GM18909 (cell line): ENCODE measurements around the gene CAPN10.

Experiments used
- ATAC-seq: cut with Tn5 transposase; IDR thresholded peaks from one replicate; pipeline ENCODE4 v1.9.1; 2021; ENCODE audit warnings: mild to moderate bottlenecking; ENCODE audit not compliant: unreplicated experiment, poor library complexity

The CAPN10 gene

GRCh38 chr2:240632306-240632721, 45.8 kb downstream of the CAPN10 start:
- ATAC-seq, result no peak

- no peak for ATAC-seq
Observed at GRCh38 chr2:240635121-240635997, 48.8 kb downstream of the CAPN10 start.

GRCh38 chr2:240635998-240636547, 49.5 kb downstream of the CAPN10 start:
- no peak for ATAC-seq

DNA sequence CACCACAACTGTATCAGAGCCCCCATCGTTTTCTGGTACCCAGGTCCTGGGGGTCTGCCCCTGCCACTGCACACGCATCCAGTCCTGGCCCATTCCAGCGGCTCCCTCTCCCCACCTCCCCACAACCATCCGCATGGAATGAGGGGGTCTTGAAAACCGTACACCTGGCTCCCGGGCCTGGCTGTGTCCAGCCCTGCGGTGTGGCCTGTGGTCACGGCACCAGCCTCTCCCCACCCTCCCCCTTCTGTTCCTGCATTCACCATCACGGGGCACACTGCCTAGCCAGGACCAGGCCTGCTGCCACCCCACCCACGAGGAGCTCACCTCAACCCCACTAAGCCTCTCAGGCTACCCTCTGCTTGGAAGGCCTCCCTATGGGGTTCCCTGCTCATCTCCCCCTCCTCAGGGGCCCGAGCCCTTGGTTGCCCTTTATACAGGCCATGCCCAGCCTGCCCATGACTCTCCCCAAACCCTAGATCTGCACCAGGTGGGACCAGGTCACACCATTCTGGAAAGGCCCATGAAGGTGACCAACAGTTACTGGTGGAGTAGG, 50.1 kb downstream of the CAPN10 start:
- ATAC-seq, result no peak

GRCh38 chr2:240637116-240637900, 50.8 kb downstream of the CAPN10 start:
- ATAC-seq, result no peak

GRCh38 chr2:240637901-240638345, 51.4 kb downstream of the CAPN10 start:
- ATAC-seq, result no peak

DNA sequence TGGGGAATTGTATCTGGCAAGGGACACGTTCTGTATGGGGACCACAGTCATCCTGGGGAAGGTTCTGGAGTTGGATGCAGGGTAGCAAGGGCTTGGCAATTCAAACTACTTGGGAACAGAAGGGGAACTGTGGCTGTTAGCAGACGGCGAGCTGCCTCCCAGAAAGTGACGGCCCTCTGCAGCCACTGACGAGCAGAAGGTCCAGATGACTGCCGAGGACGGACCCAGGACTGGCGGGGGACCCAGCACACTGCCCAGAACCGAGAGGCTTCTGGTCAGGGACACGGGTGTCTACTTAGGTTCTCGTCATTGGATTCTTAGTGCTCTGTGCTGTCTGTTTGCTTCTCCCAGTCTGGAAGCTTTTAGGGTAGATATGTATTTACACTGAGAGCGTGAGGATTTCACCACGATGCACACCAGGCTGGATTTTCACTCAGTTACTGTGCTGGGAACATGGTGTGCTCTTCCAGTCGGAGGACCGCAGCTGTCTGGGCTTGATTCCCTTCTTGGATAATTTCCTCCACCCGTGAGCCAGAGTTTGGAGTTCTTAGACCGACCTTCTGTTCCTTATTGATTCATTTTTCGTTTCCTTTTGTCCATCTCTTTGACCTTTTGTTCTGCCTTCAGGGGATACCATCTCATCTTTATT, 52.1 kb downstream of the CAPN10 start:
- ATAC-seq, result no peak

DNA sequence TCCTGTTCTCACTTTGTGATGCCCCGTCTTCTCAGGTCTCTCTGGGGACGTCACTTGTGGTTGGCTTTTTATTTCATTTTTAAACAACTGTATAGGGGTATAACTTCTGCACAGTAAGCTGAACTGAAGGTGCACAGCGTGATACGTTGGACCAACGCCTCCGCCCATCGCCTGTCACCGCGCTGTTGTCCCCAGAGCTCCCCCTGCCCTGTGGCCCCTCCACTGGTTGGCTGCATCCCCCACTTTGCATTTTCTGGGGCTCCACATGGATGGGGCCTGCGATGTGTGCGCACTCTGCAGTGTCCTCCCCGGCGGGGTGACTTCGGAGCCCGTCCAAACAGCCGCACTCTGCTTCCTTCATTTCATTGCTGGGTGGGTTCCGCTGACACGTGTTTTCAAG, 53.0 kb downstream of the CAPN10 start:
- no peak for ATAC-seq

DNA sequence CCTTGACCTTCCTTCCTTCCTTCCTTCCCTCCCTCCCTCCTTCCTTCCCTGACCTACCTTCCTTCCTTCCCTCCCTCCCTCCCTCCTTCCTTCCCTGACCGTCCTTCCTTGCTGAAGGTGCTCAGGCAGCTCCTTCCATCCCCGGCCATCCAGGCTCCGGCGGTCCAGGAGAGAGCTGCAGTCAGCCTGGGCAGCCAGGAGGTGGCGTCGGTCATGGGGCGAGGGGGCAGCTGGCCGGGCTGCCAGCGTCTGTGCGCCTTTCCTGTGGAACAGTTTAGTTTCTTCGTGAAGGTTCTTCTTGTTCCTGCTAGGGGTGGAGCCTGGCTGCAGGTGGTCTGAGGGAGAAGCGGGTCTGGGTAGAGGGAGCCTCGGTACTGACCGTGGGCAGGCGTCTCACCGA, 54.4 kb downstream of the CAPN10 start:
- ATAC-seq, result no peak

DNA sequence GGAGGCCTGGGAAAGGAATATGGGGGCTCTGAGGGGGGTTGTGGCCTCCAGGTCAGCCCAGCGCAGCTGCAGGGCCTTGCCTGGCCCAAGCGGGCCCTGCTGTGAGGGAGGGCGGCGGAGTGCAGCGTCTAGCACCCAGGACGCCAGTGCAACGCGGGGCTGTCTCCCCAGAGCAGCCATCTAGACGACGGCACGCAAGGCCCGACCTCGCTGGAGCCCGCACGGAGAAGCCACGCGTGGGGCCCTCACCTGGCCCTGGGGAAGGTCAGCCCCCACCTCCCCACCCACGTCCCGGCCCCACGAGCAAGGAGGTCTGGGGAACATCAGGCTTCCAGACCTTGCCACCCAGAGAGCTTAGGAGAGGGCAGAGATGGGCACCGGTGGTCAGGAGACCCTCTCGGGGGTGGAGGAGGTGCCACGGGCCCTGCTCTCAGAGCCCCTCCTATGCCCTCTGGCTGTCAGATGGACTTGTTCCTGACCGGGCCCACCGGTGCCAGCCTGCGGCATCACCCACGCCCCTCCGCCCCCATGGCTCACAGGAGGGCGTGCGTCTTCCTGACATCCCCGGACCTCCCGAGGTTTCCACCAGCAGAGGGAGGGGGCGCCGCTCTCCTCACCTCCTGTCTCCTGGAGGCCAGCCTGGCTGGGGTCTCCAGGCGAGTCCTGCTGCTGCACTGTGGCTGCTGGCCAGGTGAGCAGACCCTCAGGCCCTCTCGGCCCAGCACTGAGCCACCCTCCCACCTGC, 55.7 kb downstream of the CAPN10 start:
- ATAC-seq, result no peak

DNA sequence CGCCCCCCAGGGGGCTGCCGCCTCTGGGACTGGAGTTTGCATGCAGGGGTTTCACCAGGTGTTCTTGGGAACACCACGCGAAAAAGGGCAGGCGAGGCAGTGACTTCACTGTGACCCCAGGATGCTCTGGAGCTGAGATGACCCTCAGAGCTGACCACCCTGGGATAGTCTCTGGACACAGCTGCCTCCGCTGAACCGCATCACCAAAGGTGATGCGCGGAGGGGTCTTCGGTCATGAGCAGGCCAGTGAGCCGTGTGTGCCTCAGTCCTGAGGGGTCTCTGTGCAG, 56.2 kb downstream of the CAPN10 start:
- no peak for ATAC-seq

DNA sequence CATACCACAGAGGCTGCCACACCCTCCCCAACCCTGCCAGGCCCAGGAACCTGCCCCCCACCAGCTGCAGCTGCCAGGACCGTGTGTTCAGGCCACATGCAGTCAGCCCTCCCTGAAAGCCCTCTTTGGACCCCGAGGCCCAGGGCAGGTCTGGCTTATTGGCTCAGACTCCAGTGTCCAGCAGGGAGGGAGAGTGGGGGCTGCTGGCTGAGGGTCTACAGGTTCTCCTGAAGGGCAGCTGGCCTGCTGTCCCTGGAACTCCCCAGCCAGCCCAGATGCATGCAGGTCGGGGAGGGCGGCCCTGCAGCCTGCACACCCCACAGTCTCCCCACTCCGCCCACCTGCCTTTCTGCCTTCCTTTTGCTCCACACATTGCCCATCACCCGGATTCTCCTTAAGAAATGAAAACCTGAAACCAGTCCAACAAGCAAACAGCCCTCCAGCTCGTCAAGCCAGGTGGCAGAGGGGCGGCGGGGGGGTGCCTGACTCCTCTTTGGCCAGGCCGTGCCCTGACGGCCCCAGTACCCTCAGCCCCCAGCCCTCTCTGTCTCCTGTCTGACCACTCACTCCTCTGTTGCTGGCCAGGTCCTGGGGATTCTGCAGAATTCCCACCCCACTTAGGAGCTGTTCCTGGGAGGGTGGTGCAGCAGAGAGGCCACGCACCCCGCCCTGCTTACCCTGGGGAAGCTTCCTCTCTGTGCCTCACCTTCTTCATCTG, 56.7 kb downstream of the CAPN10 start:
- no peak for ATAC-seq

DNA sequence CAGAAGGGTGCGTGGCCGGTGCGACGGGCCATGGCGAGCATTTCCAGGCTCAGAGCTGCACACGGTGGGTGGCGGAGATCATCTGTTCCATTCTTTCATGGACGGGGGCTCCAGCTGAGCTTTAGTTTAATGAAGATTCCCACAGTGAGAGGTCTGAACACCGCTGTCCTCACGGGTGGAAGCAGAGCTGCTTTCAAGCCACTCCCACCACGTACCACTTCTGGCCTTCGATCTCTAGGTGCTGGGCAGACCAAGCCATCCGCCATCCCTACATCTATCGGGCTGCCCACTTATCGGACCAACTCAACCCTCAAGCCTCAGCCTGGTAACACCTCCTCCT, 57.2 kb downstream of the CAPN10 start:
- ATAC-seq, result no peak

DNA sequence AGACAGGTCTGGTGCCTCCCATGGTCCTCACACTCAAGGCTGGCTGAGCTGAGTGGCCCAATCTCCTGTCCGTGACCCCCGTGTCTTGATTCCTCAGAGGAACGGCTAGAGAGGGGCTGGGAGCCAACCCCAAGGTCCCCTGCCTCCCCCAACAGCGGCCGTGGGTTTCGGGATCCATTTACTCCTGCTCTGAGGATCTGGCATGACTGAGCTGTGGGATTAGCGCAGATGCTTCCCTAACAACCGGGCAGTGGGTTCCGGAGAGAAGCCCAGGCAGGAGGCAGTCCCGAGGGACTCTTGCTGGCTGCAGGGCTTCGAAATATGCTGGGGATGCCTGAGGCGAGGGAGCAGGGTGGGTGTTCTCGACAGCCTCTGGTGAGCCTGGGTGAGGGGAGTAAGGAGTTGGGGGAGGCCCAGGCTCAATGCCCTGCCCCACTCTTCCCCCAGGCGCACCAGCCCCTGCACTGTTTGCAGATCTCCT, 57.7 kb downstream of the CAPN10 start:
- no peak for ATAC-seq

- no peak for ATAC-seq
Observed at GRCh38 chr2:240644859-240645301, 58.3 kb downstream of the CAPN10 start.

DNA sequence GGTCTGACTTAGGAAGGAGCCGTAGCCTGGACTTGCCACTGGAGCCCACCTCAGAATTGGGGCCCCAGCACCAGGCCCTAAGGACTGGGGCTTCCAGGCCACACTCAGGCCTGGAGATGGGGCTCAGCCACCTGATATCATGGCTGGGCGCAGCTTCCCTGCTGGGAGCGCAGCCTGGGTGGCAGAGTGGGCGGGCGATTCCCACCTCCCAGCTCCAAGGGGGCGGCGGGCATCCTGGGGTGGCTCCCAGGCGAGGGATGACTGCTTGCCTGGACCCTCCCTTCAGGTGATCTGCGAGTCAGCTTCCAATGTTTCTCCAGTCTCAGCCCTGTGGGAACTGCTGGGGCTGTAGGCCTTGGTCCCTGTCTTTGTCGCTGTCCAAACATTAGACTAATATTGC, 58.8 kb downstream of the CAPN10 start:
- no peak for ATAC-seq

GRCh38 chr2:240645801-240646175, 59.3 kb downstream of the CAPN10 start:
- ATAC-seq, result no peak

DNA sequence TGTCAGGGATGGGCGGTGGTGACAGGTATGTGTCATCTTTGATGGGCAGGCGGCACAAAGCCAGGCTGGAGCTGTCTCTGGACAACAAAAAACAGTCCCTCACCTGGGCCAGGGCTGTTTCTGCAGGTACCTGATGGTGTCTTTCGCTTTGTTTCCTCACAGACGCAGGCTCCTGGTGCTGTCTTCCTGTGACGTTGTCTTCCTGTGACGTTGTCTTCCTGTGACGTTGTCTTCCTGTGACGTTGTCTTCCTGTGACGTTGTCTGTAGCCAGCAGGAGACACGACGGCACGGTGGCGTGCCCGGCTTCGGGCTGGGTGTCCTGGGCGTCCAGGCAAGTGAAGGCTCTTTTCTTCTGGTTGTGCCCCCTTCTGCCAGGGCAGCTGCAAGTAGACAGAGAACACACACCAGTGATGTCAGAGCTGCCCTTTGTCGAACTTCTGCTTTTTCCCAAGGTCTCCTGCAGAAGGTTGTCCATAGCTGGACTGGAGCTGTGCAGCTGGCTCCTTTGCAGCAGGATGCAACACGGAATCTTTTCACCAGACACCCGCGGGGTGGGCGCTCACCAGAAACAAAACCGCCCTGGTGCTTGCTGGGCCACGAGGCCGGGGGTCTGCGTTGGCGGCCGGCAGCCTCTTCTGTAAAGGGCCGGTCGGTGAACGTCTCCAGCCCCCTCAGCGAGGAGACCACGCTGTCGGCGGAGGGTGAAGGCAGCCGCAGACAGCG, 59.8 kb downstream of the CAPN10 start:
- ATAC-seq, result no peak
